Activated naive CD4-positive, alpha-beta T cell treated with anti-CD3 and anti-CD28 coated beads, Interleukin-2, amount 10 ng/mL, durations not matched to agents 7 days and 5 days (primary cell): Measurements from ENCODE around the gene NXT1.
"Not testable (repeated sequence)": the region's sequence is repeated elsewhere in the genome, so short reads cannot be mapped to it uniquely, and the experiment has no call there.

Experiments
- CTCF ChIA-PET: fragments of 350-600 bp; sonication (Branson Sonifier 250); formaldehyde crosslinking; loops from one replicate; lab custom pipeline; 2021; ENCODE audit warnings: antibody characterized with exemption; lab: Charles Lee
- DNase-seq: peaks from one replicate; pipeline ENCODE4 v3.0.0-alpha.2; 2020
- H3K27ac Mint-ChIP-seq: one replicate; pipeline ENCODE4 v1.8.0; 2021; ENCODE audit warnings: mild to moderate bottlenecking, moderate library complexity, mixed read lengths
- H3K27me3 Mint-ChIP-seq: one replicate; pipeline ENCODE4 v1.8.0; 2021; ENCODE audit warnings: mild to moderate bottlenecking, mixed read lengths
- H3K36me3 Mint-ChIP-seq: one replicate; pipeline ENCODE4 v1.8.0; 2021; ENCODE audit warnings: mixed read lengths
- H3K4me1 Mint-ChIP-seq: one replicate; pipeline ENCODE4 v1.8.0; 2021; ENCODE audit warnings: mixed read lengths
- H3K4me3 Mint-ChIP-seq: one replicate; pipeline ENCODE4 v1.8.0; 2021; ENCODE audit warnings: mild to moderate bottlenecking, moderate library complexity, mixed read lengths
- H3K9me3 Mint-ChIP-seq: one replicate; pipeline ENCODE4 v1.8.0; 2021; ENCODE audit warnings: mixed read lengths

The NXT1 gene

DNA sequence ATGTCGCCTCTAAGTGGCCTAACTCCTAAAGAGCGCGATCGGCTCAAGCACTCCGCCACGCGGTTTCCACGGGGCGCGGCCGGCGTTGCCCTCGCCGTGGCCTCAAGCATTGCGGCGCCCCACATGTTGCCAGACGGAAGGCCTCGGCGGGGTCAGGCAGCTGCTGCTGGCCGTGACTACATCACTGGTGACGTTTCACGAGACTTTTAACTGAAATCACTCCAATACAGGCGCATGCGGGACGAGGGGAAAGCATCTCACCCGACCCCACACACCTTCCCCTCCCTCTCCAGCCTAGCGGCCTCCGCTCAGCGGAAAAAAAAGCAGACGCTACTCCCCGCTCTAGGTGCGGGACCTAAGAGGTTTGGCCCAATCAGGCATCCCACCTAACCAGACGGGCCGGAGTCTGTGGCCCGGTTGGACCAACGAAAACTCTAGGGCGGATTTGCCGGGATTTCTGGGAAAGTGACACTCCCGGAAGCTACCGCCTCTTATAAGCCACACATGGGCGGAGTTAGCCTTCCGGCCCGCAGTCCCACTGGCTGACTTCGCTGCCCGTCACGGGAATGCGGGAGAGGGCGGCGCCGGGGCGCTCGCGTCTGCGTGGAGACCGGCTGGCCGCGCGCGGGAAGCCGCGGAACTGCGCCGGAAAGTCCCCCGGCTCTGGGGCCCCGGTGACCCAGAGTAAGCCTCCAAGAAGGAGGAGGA is at the start of gene NXT1:
NXT1 (plus strand) TSS at position 596 of the 708 bp plus-strand sequence. CDS start 3,251 bp downstream, outside the sequence.
- Mint-ChIP-seq H3K27ac (peak within 1 kb of the TSS; percentile 100), H3K36me3 (peaks cover 12% of the 10 kb centered on the region), H3K4me3 (peak within 1 kb of the TSS; percentile 81), H3K9me3 (no peaks in the 10 kb centered on the region), H3K4me1 (peaks cover 40% of the 10 kb centered on the region), H3K27me3 (no peaks in the 10 kb centered on the region)
- CTCF ChIA-PET: interaction anchor here (0.7 to 2.2 kb wide), 14 partner anchors 8 to 257 kb away, joined by 3 to 11 read pairs (median 4); partner anchors contain the start of genes CST9 and NAPB
- peak; percentile 96 for DNase-seq

- DNase-seq: no peak
- no peaks in the 10 kb centered on the region for H3K27me3 Mint-ChIP-seq
- H3K36me3 Mint-ChIP-seq: no peaks in the 10 kb centered on the region
- CTCF ChIA-PET: no interaction called here
- H3K4me1 Mint-ChIP-seq: no peaks in the 10 kb centered on the region
- H3K4me3 Mint-ChIP-seq: no peak overlapping the region
- no peak overlapping the region for H3K27ac Mint-ChIP-seq
- no peaks in the 10 kb centered on the region for H3K9me3 Mint-ChIP-seq
Observed at GRCh38 chr20:23301436-23302050, 49.0 kb upstream of the NXT1 start.

- H3K36me3 Mint-ChIP-seq: no peaks in the 10 kb centered on the region
- H3K9me3 Mint-ChIP-seq: no peaks in the 10 kb centered on the region
- no peaks in the 10 kb centered on the region for H3K4me1 Mint-ChIP-seq
- no peak for DNase-seq
- CTCF ChIA-PET: no interaction called here
- H3K4me3 Mint-ChIP-seq: no peak overlapping the region
- no peaks in the 10 kb centered on the region for H3K27me3 Mint-ChIP-seq
- no peak overlapping the region for H3K27ac Mint-ChIP-seq
Observed at GRCh38 chr20:23302386-23302785, 48.2 kb upstream of the NXT1 start.

DNA sequence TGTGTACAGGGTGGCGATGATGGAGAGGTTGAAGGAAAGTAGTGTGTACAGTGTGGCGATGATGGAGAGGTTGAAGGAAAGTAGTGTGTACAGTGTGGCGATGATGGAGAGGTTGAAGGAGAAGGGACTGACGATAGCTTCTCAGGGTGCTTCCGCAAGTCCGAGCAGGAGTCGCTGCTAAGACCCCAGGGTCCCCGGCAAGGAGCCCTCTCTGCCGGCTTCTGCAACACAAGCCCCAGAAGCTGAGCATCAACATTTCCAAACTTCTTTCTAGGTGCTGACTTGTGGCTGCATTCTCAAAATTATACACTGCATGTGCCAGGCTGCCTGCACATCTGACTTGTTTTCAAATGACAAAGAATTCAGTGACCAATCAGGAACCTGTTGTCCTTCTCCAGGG is 47.8 kb upstream of the NXT1 start:
- no peaks in the 10 kb centered on the region for H3K9me3 Mint-ChIP-seq
- no peaks in the 10 kb centered on the region for H3K27me3 Mint-ChIP-seq

DNA sequence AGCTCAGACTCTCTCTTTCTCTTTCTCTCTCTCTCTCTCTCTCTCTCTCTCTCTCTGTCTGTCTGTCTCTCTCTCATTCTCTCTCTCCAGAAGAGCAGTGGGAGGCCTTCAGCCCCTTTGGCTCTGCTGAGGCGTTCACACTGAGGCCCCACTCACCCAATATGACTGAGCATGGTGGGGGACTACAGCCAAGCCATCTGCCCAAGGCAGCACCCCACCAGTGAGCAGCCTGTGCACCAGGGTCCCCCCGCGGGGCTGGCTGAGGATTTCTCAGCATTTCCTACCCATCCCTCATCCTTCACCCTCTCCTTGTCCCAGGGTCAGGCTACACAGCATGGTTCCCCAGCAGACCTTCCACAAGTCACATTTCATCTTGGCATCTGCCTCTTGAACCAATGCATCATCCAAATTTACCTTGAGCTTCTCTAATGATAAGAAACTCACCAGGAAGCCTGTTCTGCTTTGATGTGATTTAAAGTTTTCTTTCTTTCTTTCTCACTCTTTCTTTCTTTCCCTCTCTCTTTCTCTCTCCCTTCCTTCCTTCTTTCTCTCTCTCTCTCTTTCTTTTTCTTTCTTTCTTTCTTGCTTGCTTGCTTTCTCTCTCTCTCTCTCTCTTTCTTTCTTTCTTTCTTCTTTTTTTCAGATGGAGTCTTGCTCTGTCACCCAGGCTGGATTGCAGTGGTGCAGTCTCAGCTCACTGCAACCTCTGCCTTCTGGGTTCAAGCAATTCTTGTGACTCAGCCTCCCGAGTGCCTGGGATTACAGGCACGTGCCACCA is 47.1 kb upstream of the NXT1 start:
- no peak for DNase-seq
- Mint-ChIP-seq H3K9me3 (no peaks in the 10 kb centered on the region), H3K4me3 (no peak overlapping the region), H3K27me3 (no peaks in the 10 kb centered on the region), H3K4me1 (no peaks in the 10 kb centered on the region), H3K27ac (no peak overlapping the region), H3K36me3 (no peaks in the 10 kb centered on the region)
- CTCF ChIA-PET: no interaction called here

More for the DNA sequence above, 47.8 kb upstream of the NXT1 start:
- Mint-ChIP-seq H3K27ac (no peak overlapping the region), H3K4me3 (no peak overlapping the region), H3K36me3 (no peaks in the 10 kb centered on the region), H3K4me1 (no peaks in the 10 kb centered on the region)
- CTCF ChIA-PET: no interaction called here
- DNase-seq: no peak

DNA sequence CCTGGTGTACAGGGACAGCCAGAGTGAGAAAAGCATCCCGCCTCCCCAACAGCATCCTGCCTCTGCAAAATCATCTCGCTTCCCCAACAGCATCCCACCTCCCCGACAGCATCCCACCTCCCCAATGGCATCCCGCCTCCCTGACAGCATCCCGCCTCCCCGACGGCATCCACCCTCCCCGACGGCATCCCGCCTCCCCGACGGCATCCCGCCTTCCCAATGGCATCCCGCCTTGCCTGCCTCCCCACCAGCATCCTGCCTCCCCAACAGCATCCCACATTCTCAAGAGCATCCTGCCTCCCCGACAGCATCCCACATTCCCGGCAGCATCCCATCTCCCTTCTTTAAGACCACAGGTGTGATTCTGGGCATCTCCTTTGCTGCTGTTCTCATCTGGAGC is 46.0 kb upstream of the NXT1 start:
- H3K9me3 Mint-ChIP-seq: no peaks in the 10 kb centered on the region
- H3K4me3 Mint-ChIP-seq: no peak overlapping the region
- no peak overlapping the region for H3K27ac Mint-ChIP-seq
- CTCF ChIA-PET: no interaction called here
- H3K36me3 Mint-ChIP-seq: no peaks in the 10 kb centered on the region
- H3K4me1 Mint-ChIP-seq: no peaks in the 10 kb centered on the region
- no peaks in the 10 kb centered on the region for H3K27me3 Mint-ChIP-seq
- DNase-seq: no peak

GRCh38 chr20:23305098-23305497 is 45.5 kb upstream of the NXT1 start:
- H3K9me3 Mint-ChIP-seq: no peaks in the 10 kb centered on the region
- H3K4me3 Mint-ChIP-seq: no peak overlapping the region
- no peak overlapping the region for H3K27ac Mint-ChIP-seq
- H3K36me3 Mint-ChIP-seq: no peaks in the 10 kb centered on the region
- H3K27me3 Mint-ChIP-seq: no peaks in the 10 kb centered on the region
- no peak for DNase-seq
- CTCF ChIA-PET: no interaction called here
- no peaks in the 10 kb centered on the region for H3K4me1 Mint-ChIP-seq

- H3K9me3 Mint-ChIP-seq, H3K27me3 Mint-ChIP-seq, H3K4me1 Mint-ChIP-seq, H3K27ac Mint-ChIP-seq, H3K4me3 Mint-ChIP-seq, DNase-seq, CTCF ChIA-PET, H3K36me3 Mint-ChIP-seq: not testable (repeated sequence)
Observed at GRCh38 chr20:23307393-23307792, 43.2 kb upstream of the NXT1 start.

GRCh38 chr20:23308024-23308423 is 42.6 kb upstream of the NXT1 start:
- Mint-ChIP-seq H3K36me3 (no peaks in the 10 kb centered on the region), H3K27ac (no peak overlapping the region), H3K4me1 (no peaks in the 10 kb centered on the region), H3K9me3 (no peaks in the 10 kb centered on the region), H3K4me3 (no peak overlapping the region), H3K27me3 (no peaks in the 10 kb centered on the region)
- CTCF ChIA-PET: no interaction called here
- DNase-seq: no peak

DNA sequence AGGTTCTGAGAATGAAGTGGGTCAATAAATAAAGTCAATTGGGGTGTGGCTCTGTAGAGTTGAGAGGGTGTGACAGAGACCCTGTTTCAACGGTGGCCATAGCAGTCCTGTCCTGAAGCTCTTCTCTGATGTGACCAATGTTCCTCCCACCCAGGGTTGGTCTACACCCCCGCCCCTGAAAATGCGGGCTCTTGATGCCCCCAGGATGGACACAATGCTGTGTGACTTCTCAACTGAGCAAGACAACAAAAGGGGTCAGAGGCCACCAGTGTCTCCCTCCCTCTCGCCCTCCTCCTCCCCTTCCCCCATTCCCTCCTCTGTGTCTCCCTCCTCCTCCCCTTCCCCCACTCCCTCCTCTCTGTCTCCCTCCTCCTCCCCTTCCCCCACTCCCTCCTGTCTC is 41.7 kb upstream of the NXT1 start:
- CTCF ChIA-PET: no interaction called here
- no peaks in the 10 kb centered on the region for H3K4me1 Mint-ChIP-seq
- H3K27ac Mint-ChIP-seq: no peak overlapping the region
- no peaks in the 10 kb centered on the region for H3K9me3 Mint-ChIP-seq
- no peaks in the 10 kb centered on the region for H3K36me3 Mint-ChIP-seq
- no peak overlapping the region for H3K4me3 Mint-ChIP-seq
- no peak for DNase-seq
- H3K27me3 Mint-ChIP-seq: no peaks in the 10 kb centered on the region

GRCh38 chr20:23309781-23310180 is 40.8 kb upstream of the NXT1 start:
- no peak overlapping the region for H3K27ac Mint-ChIP-seq
- H3K4me3 Mint-ChIP-seq: no peak overlapping the region
- no peaks in the 10 kb centered on the region for H3K27me3 Mint-ChIP-seq
- H3K9me3 Mint-ChIP-seq: no peaks in the 10 kb centered on the region
- no peaks in the 10 kb centered on the region for H3K36me3 Mint-ChIP-seq
- CTCF ChIA-PET: no interaction called here
- DNase-seq: no peak
- no peaks in the 10 kb centered on the region for H3K4me1 Mint-ChIP-seq

GRCh38 chr20:23311947-23312506 is 38.6 kb upstream of the NXT1 start:
- CTCF ChIA-PET: no interaction called here
- DNase-seq: no peak
- Mint-ChIP-seq H3K36me3 (no peaks in the 10 kb centered on the region), H3K4me1 (no peaks in the 10 kb centered on the region), H3K9me3 (no peaks in the 10 kb centered on the region), H3K27me3 (peaks cover 6% of the 10 kb centered on the region), H3K27ac (no peak overlapping the region), H3K4me3 (no peak overlapping the region)

GRCh38 chr20:23313271-23313670 is 37.3 kb upstream of the NXT1 start:
- no peaks in the 10 kb centered on the region for H3K9me3 Mint-ChIP-seq
- no peaks in the 10 kb centered on the region for H3K4me1 Mint-ChIP-seq
- no peak overlapping the region for H3K27ac Mint-ChIP-seq
- DNase-seq: no peak
- no peaks in the 10 kb centered on the region for H3K36me3 Mint-ChIP-seq
- H3K4me3 Mint-ChIP-seq: no peak overlapping the region
- H3K27me3 Mint-ChIP-seq: peaks cover 6% of the 10 kb centered on the region
- CTCF ChIA-PET: no interaction called here

GRCh38 chr20:23314699-23315098 is 35.9 kb upstream of the NXT1 start:
- DNase-seq: no peak
- CTCF ChIA-PET: no interaction called here
- peaks cover 6% of the 10 kb centered on the region for H3K27me3 Mint-ChIP-seq
- H3K27ac Mint-ChIP-seq: no peak overlapping the region
- H3K36me3 Mint-ChIP-seq: no peaks in the 10 kb centered on the region
- no peaks in the 10 kb centered on the region for H3K9me3 Mint-ChIP-seq
- no peaks in the 10 kb centered on the region for H3K4me1 Mint-ChIP-seq
- H3K4me3 Mint-ChIP-seq: no peak overlapping the region
